Activated CD4-positive, alpha-beta T cell treated with anti-CD3 and anti-CD28 coated beads for 48 hours (primary cell): ENCODE data around the gene VWDE.
"Not testable (repeated sequence)": the region's sequence is repeated elsewhere in the genome, so short reads cannot be mapped to it uniquely, and the experiment has no call there.

ENCODE experiments used
- DNase-seq: peaks from one replicate; pipeline ENCODE4 v3.0.0-alpha.2; 2020

VWDE gene

GRCh38 chr7:12403287-12404181 lies at the start of gene VWDE:
VWDE (minus strand) TSS chr7:12403865; CDS start chr7:12403716, 149 bp downstream.
- peak; percentile 67 for DNase-seq

- not testable (repeated sequence) for DNase-seq
Observed at GRCh38 chr7:12453136-12453535, 49.5 kb upstream of the VWDE start.

GRCh38 chr7:12450615-12451014 lies 47.0 kb upstream of the VWDE start:
- DNase-seq, result no peak

GRCh38 chr7:12444785-12445184 lies 41.1 kb upstream of the VWDE start:
- no peak for DNase-seq

- no peak for DNase-seq
Observed at GRCh38 chr7:12440229-12440628, 36.6 kb upstream of the VWDE start.

GRCh38 chr7:12436896-12437535 lies 33.4 kb upstream of the VWDE start:
- no peak for DNase-seq

- no peak for DNase-seq
Observed at GRCh38 chr7:12436126-12436525, 32.5 kb upstream of the VWDE start.

GRCh38 chr7:12434012-12434642 lies 30.5 kb upstream of the VWDE start:
- DNase-seq, result no peak

GRCh38 chr7:12431886-12432556 lies 28.4 kb upstream of the VWDE start:
- DNase-seq, result no peak

- no peak for DNase-seq
Observed at GRCh38 chr7:12425311-12425710, 21.6 kb upstream of the VWDE start.

- DNase-seq, result no peak
Observed at GRCh38 chr7:12423997-12424745, 20.5 kb upstream of the VWDE start.

- DNase-seq, result no peak
Observed at GRCh38 chr7:12423355-12423996, 19.8 kb upstream of the VWDE start.

GRCh38 chr7:12422554-12423320 lies 19.1 kb upstream of the VWDE start:
- DNase-seq, result no peak

- no peak for DNase-seq
Observed at GRCh38 chr7:12418452-12418851, 14.8 kb upstream of the VWDE start.

- DNase-seq, result no peak
Observed at GRCh38 chr7:12415072-12415471, 11.4 kb upstream of the VWDE start.

- DNase-seq, result no peak
Observed at GRCh38 chr7:12412407-12412806, 8.7 kb upstream of the VWDE start.

- DNase-seq, result no peak
Observed at GRCh38 chr7:12410523-12410922, 6.9 kb upstream of the VWDE start.

- DNase-seq, result no peak
Observed at GRCh38 chr7:12409097-12409711, 5.5 kb upstream of the VWDE start.

- DNase-seq, result not testable (repeated sequence)
Observed at GRCh38 chr7:12407652-12408051, 4.0 kb upstream of the VWDE start.

- no peak for DNase-seq
Observed at GRCh38 chr7:12402365-12402725, 1.3 kb downstream of the VWDE start.
